NCI-H2171 (cell line): ENCODE results near the gene LYPLAL1.

Experiments
- DNase-seq: peaks from one replicate; lab custom pipeline; 2025; lab: John Stamatoyannopoulos, UW

LYPLAL1 gene

DNA sequence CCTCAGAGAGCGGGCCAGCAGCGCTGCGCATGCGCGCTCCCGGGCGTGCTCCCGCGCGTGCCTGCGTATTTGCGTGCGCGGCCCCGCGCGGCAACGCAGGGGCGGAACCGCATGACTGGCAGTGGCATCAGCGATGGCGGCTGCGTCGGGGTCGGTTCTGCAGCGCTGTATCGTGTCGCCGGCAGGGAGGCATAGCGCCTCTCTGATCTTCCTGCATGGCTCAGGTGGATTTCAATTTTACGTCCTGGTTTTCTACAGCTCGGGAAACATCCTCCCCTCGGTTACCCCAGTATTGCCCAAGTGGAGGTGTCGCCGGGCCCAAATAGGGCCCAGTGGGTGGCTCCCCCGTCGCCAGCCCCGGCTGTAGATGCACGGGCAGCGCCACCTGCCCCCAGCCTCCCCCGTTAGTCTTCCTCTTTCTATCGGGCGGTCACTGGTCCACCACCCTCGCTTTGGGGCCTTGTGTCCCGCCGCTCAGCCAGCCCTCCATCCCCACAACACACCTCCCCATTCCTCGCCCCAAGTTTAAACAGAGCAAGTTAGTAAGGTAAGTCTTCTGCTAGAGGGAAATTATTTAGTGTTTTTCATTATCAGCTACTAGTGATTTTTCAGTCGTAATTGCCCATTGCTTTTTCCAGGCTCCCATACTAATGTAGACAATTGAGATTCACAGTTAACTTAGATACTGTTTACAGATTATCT is at the start of gene LYPLAL1:
Gene LYPLAL1, plus strand, starts transcription at position 121 of the 702 bp plus-strand sequence. Its CDS starts 13 bp downstream, at position 134.
- peak; percentile 77 for DNase-seq

DNA sequence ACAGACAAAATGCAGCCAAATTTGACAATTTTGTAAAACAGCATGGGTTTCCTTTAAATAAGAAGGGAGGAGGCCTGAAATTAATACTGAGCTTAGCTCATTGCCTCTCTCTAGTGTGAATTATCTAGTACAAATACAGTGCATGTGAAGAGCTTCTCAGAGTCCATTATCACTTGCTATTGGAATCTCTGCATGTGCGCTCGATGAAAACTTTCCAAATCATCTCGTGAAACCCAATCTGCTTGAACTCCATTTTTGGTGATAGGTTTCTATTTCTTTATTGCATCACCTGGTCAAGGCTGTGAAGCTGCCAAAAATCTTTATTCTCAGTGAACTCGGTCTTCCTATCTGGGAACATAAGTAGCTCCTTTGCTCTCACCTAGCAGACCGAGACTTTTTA is 49.5 kb upstream of the LYPLAL1 start:
- no peak for DNase-seq

DNA sequence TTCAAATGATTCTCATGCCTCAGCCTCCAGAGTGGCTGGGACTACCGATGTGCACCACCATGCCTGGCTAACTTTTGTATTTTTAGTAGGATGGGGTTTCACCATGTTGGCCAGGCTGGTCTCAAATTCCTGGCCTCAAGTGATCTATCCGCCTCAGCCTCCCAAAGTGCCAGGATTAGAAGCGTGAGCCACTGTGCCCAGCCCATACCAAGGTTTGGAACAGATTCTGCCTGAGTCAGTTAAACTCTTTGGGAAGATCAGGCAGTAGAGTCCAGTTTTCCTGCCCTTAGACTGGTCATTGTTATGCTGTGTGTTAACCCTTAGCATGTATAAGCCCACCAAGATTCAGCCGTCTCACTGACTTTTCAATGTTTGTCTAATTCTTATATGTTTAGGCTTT is 48.3 kb upstream of the LYPLAL1 start:
- no peak for DNase-seq

DNA sequence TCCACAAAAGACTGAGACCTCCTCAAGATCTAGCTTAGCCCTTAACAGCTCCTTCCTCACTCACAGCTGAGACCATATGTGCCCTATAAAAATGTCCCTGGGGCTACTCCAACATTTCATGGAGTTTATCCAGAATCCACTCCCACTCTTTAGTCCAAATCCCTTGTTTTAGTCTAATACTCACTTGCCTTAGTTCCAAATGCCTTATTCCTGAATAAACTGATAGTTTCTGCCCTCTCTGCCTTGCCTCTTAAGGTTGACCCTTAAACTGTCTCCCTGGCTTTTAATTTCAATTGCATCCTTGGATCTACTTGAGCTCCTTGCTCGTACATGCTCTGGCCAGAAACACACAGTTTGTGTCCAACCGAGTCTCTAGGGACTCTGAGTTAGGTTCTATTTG is 47.3 kb upstream of the LYPLAL1 start:
- DNase-seq, result no peak

DNA sequence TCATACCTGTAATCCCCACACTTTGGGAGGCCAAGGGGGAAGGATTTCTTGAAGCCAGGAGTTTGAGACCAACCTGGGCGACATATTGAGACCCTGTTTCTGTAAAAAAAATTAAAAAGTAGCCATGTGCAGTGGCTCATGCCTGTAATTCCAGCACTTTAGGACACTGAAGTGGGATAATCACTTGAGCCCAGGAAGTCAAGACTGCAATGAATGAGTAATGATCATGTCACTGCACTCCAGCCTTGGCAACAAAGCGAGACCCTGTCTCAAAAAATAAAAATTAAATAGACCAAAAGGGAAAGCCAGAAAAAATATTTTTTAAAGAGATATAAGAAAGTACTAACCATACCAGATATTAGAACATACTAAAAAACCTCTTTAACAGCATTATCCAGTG is 44.7 kb upstream of the LYPLAL1 start:
- DNase-seq, result no peak

DNA sequence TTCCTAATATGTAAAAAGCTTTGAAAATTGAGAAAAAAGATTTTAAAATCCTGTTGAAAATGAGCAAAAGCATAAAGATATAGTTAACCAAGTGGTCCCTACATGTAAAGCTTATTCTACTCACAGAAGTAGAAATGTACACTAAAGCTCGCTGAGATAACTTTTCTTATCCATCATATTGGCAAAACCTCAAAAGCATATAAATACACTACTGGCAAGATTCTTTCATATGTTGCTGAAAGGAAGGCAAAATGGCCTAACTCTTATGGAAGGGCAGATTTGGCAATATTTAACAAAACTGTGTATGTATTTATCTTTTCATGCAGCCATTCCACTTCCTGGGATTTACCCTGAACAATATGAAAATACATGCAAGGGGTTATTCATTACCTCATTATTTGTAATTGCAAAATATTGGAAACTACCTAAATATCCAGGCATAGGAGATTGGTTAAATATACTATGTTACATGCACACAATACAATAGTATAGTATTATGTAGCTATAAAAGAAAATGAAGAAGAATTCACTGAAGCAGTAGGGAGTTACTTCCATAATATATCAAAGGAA is 43.2 kb upstream of the LYPLAL1 start:
- no peak for DNase-seq

DNA sequence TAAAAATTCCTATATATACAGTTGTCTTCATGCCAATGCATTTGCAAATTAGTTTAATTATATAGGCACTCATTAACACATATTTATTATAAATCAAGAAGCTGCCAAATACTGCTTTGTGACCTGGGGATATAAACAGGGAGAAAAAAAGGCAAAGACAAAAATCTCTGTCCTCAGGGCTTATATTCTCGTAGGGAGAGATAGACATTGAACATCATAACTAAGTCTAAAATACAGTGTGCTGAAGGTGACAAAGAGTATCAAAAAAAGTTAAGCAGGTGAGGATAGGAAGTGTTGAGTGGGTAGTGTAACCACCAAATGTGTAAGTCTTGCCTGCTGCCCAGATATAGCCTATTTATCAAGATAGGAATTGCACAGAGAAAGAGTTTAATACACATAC is 40.7 kb upstream of the LYPLAL1 start:
- no peak for DNase-seq

DNA sequence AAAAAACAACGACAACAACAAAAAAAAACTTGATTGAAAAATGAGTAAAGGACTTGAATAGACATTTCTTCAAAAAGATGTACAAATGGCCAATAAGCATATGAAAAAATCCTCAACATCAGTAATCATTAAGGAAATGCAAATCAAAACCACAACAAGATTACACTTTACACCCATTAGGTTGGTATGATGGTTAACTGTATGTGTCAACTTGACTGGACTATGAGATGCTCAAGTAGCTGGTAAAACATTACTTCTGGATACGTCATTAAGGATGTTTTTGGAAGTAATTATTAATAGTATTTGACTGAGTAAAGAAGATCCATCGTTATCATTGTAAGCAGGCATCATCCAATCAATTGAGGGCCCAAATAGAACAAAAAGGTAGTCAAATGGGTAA is 34.9 kb upstream of the LYPLAL1 start:
- no peak for DNase-seq

DNA sequence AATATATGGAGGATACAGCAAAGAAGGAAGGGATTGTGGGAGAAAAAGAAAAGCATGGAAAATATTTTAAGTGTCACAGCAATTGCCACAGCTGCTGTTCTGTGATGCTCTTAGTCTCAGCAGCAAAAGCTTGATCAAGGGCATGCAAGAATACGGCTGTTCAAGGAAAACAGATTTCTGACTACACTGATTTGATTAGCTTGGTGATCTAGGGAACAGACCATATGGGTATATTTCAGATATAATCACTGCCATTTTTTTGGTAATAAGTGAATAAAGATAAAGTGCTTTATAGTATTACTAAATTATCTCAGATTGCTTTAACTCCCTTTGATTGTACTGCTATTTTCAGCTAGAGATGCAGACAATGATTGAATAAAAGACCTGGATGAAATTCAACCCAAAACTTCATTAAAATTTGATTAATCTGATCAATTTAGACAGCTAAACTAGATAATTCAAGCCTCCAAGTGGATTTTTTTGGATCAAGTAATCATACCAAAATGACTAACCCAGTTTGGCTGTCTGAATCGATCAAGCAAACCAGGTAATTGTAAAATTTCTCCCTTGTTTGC is 33.3 kb upstream of the LYPLAL1 start:
- DNase-seq, result no peak

DNA sequence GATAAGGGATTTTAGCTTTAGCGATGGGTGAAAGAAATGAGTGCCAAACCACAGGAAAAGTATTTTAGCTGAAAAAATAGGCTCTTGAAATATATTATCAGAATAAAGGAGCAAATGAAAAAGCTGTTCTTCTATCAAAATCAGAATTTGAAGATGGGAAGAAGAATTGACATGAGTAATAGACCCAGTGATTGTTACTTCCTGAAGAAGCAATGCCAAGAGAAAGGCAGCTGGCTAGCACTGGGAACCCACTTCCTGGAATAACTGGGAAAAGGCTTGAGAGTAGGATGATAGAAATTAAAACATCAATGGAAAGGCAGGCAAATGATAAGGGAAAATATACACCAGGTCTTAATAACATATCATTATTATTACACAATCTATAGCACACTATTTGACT is 29.9 kb upstream of the LYPLAL1 start:
- DNase-seq, result no peak

DNA sequence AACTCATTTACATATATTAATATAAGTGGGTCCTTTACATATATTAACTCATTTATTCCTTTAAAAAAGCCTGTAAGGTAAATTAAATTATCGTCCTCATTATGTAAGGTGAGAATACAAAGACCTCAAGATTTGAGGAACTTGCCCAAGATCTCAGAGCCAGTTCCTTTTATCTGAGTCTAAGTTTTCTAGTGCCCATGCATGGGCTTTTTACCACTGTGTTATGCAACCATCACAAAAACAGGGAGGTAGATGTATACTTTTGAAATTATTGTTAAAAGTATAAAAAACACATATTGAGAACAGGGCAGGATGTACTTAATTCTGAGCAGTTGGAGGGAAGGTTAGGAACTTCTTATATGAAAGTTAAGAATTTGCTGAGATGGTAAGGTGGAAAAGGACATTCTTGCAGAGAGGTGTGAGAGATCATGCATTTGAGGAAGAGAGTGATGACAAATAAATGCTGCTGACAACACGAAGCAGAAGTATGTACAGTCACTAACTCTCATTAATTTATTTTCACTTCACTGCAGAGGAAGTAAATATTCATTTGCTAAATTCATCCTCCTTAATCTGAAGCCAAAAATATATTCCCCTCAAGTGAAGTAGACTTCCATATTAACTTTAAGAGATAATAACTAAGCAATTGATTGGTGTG is 28.9 kb upstream of the LYPLAL1 start:
- no peak for DNase-seq

DNA sequence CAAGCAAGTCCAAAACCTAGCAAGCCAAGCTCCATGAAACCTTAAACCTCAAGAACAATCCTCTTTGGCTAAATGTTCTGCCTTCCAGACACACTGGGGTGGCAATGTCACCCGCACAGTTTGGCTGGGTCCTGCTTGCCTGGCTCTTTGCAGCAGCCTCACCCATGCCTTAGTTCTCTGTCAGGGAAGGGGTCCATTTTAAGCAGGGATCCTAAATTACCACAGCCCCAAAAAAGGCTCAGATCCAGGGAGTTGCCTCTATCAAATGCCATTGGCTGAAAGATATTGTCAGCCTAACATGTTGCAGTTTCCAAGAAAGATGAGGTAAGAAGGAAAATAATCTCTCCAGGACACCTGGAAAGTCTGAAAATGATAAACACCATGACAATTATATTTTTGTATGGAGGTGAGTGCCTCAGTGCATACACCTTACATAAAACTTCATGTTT is 26.1 kb upstream of the LYPLAL1 start:
- no peak for DNase-seq

DNA sequence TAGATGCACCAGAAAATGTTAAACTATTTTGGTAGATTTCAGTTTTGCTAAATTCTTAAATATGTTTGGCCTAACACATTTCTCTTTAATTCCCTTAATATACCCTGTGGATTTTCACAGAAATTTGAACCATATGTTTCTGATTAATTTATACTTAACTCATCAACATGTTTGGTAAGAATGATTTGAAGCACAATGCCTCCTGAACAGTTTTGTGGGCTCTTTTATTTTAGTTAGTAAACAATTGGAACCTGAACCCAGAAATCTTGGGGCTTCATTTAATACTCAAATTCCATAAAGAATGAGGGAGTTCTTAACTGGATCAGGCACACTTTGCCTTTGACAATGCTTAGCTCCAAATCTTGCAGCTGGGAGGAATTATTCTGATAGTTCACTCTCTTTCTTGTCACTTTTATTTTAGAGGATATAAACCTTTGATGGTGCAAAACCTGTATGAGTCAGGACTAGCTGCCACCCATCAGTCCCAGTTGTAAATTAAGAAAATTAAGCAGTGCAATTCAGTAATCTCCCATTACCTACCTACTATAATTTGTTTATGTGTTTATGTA is 24.6 kb upstream of the LYPLAL1 start:
- no peak for DNase-seq

DNA sequence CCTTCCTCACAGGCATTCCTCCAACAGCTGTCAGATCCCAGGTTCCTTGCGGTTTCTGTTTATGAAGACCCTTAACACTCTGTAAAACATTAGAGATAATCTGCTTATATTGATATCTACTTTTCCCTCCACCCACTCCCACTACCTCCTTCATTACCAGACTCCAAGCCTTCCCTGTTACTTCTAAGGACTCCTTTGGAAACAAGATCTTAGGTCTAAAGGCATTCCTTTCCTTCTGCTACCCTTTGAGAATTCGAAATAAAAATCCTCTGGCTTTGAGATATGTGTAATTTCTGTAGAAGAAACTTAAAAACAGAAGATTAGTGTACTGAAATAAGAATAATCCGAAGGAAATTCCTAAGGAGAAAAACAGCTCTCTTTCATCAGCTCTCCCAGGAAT is 23.7 kb upstream of the LYPLAL1 start:
- no peak for DNase-seq

DNA sequence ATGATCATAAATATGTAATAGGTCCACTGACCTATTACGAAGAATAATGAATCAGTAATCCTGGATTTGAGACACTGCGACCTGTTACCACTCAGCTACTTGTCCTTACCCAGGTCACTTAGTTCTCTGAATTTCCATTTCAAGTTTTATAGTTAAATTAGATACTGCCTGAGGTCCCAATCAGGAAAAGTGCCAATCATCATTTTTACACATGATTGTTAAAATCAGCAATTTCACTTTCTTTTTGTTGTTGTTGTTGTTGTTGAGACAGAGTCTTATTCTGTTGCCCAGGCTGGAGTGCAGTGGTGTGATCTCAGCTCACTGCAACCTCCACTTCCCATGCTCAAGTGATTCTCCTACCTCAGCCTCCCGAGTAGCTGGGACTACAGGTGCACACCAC is 22.8 kb upstream of the LYPLAL1 start:
- DNase-seq, result no peak

DNA sequence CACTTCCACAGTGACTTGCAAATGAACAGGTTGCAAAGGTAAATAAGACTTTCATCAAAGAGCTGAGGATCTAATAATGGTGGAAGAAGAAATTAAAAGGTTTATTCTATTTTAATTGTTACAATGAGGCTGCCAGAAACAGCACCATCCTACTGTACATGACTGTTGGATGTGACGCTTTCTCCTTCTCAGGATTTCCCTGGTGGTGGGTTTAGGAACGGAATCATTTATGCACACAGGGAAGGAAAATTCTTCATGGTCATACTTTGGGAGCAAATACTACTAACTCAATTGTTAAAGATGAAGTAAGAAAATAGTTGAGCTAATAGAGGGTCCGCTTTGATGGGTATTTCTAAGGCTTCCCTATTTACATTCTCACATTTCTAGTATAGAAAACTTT is 22.2 kb upstream of the LYPLAL1 start:
- no peak for DNase-seq

DNA sequence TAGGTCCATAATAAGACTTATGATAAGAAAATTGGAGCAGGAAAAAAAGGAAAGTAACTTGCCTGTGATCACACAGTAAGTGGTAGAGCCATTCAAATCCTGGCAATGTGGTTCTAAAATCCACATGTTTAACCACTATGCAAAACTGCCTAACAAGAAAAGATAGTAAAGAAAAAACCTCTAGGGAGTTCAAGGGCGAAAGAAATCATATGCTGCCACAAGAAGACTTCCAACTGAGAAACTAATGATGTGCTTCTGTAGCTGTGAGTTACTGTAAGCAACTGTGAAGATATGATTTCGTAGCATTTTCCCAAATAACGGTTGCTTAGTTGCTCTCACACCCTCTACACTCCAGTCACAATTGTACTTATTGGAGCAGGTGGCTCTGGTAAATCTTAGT is 20.9 kb upstream of the LYPLAL1 start:
- no peak for DNase-seq

DNA sequence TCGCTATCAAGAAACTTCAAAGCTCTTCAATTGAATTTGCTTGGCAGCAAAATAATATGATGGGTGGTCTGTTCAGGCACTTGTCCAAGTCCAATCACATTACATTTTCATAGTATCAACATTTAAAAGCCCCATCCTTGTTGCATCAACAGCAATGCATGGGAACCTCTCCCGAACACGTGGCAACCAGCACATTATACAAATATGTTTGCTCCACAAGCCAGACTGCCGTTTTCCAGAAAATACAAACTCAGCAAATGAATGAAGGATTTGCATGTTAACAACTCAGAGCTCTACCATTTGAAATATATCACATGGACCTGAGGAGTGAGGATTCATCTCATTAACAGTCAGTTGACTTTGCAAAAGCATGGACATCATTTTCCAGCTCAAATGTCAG is 20.0 kb upstream of the LYPLAL1 start:
- DNase-seq, result no peak

DNA sequence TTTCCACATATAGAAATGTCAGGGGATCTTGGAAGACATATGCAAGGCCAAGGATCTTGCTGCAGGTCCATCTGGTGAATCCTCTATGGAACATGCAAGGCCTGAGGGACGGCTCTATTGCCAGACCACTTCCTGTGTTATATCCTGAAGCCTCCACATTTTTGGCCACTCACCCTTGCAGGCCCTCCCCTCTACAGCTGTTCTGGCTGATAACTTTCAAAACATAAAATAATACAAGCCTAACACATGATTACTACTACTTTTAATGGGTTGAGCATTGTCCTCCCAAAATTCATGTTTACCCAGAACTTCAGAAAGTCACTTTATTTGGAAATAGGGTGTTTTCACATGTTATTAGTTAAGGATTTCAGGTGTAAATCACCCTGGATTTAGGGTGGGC is 18.5 kb upstream of the LYPLAL1 start:
- no peak for DNase-seq

DNA sequence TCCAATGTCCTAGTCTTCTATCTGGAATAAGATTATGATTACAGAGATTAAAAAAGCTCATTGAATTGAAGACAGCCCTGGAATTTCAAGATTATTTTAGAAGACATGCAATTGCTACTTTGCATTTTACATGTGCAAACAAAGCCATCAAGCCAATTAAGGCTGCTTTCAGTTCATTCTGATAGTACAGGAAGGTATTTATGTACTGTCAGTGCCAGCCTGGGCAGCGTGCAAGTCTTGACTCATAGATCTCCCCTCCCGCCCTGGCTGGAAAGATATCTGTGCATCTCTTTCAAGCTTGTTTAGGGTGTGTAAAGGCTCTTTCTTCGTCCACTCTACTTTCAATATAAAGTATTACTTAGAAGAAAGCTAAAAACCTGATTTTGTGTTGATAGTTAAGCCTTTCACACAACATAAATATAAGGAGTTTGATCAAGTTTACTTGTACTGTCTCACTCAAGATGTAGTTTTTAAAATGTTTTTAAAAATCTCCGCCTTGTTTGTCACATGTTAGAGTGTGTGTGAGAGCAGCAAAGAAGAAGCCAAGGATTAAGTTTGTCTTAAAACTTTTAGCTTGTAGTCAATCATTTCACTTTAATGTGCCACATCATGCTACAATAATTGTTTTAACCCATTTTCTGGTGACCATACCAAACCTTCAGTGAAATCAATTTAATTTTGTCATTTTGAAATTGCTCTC is 13.6 kb upstream of the LYPLAL1 start:
- no peak for DNase-seq

DNA sequence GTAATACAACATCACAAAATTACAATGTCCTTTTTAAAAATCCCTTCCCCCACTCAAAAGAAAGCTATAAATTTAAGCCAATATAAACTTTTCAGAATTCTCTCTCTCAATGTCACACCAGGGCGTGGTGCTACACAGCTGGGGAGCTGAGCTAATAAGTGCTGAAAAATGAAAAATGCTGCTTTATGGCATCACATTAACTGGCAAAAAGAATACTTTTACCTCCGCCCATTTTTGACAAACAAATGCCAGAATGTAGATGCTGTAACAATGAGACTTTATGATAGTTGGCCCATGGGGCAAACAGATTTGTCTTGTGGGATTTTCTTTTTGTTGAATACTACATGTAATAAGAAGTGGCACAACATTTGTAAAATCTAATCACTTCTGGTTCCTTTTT is 12.7 kb upstream of the LYPLAL1 start:
- DNase-seq, result no peak

DNA sequence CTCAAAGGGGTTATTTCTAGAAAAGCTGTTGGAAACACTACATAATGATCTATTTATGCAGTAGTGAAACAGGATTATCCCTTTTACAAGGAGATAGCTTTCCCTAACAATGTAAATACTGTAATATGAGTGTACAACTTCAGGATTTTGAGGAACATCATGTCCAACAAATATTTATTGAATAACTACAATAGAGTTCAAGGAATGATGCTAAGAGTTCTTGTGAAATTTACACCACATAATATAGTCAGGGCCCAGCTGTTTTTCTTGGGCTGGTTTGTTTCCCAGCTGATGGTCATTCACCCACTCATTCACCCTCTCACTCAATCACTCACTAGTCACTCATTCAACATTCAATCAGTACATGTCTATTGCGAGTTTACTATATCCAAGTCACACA is 12.3 kb upstream of the LYPLAL1 start:
- DNase-seq, result no peak
